Keratinocyte (primary cell): Measurements from ENCODE around the gene ZC3H4. TPM values are rescaled to one million over a fixed set of nuclear protein-coding genes. Genes with fewer than 3 reads are reported as not detected.

Experiments
- DNase-seq: peaks from one replicate; pipeline ENCODE4 v3.0.0-alpha.2; 2011; ENCODE audit warnings: low read depth, missing footprints, low spot score
- FAIRE-seq: peaks from 2 replicates; lab custom pipeline; 2011; peaks lifted over from hg19 to GRCh38; lab: Jason Lieb, UNC
- H2AFZ ChIP-seq: 2 replicates; pipeline ENCODE4 v1.6.0; 2012; ENCODE audit warnings: low read length, control low read depth, inconsistent platforms; ENCODE audit not compliant: control insufficient read depth
- H3K27ac ChIP-seq: 2 replicates; pipeline ENCODE4 v1.5.1; 2011; ENCODE audit warnings: low read length; ENCODE audit not compliant: control insufficient read depth, insufficient read depth
- H3K27me3 ChIP-seq: 3 replicates; pipeline ENCODE4 v1.6.0; 2011; ENCODE audit warnings: low read length; ENCODE audit not compliant: control insufficient read depth, insufficient read depth; ENCODE audit errors: extremely low read depth
- H3K36me3 ChIP-seq, 2 experiments: 2 replicates in 1 of 2; 3 replicates in 1 of 2; pipeline ENCODE4 v1.5.1; 2011; ENCODE audit warnings: low read length in 2 of 2, mild to moderate bottlenecking in 1 of 2; ENCODE audit not compliant: control insufficient read depth in 2 of 2, insufficient read depth in 2 of 2; ENCODE audit errors: extremely low read depth in 1 of 2
- H3K4me1 ChIP-seq: 3 replicates; pipeline ENCODE4 v1.5.1; 2011; ENCODE audit warnings: low read length; ENCODE audit not compliant: control insufficient read depth, insufficient read depth; ENCODE audit errors: extremely low read depth
- H3K4me2 ChIP-seq: 3 replicates; pipeline ENCODE4 v1.6.0; 2011; ENCODE audit warnings: low read depth, low read length; ENCODE audit not compliant: control insufficient read depth, insufficient read depth; ENCODE audit errors: extremely low read depth
- H3K4me3 ChIP-seq, 3 experiments: fragments of 200-600 bp in 1 of 3; sonication (generic) in 1 of 3; 2 replicates in 2 of 3; 3 replicates in 1 of 3; pipeline ENCODE4 v1.5.1; 2011 to 2016; ENCODE audit warnings: low read length in 3 of 3, mild to moderate bottlenecking in 3 of 3, control low read depth in 2 of 3, inconsistent platforms in 1 of 3, low read depth in 1 of 3, mixed read lengths in 1 of 3, mixed run types in 1 of 3, moderate library complexity in 1 of 3; ENCODE audit not compliant: control insufficient read depth in 2 of 3, insufficient read depth in 2 of 3; ENCODE audit errors: extremely low read depth in 1 of 3
- H3K79me2 ChIP-seq: 2 replicates; pipeline ENCODE4 v1.6.0; 2012; ENCODE audit warnings: low read length; ENCODE audit not compliant: control insufficient read depth, insufficient read depth
- H3K9ac ChIP-seq: 3 replicates; pipeline ENCODE4 v1.6.0; 2011; ENCODE audit warnings: low read length; ENCODE audit not compliant: control insufficient read depth, insufficient read depth; ENCODE audit errors: extremely low read depth
- H3K9me1 ChIP-seq: 3 replicates; pipeline ENCODE4 v1.6.0; 2011; ENCODE audit warnings: low read length; ENCODE audit not compliant: control insufficient read depth, insufficient read depth; ENCODE audit errors: extremely low read depth
- H3K9me3 ChIP-seq: 2 replicates; pipeline ENCODE4 v1.5.1; 2012; ENCODE audit warnings: low read depth, low read length; ENCODE audit not compliant: control insufficient read depth
- H4K20me1 ChIP-seq: 3 replicates; pipeline ENCODE4 v1.6.0; 2011; ENCODE audit warnings: low read length; ENCODE audit not compliant: control insufficient read depth, insufficient read depth; ENCODE audit errors: extremely low read depth
- EZH2 ChIP-seq: IDR thresholded peaks from one replicate; pipeline ENCODE4 v1.6.1; 2012; ENCODE audit warnings: inconsistent platforms, mild to moderate bottlenecking, low read length, moderate library complexity
- dilution Hi-C: fragments of 300-500 bp; cut with MboI; formaldehyde crosslinking; loops from one replicate; pipeline ENCODE4 v1.7.0; 2020; ENCODE audit warnings: low sequenced_read_pairs; ENCODE audit not compliant: extremely low pct_ligation_motif_present
- polyA plus RNA-seq, 5 experiments: library from polyadenylated mRNA; depleted of rRNA in 3 of 5; stranded (reverse) in 3 of 5; stranded (forward) in 1 of 5; unstranded in 1 of 5; fragments of >200 nt; gene quantifications; 1 replicate in 1 of 5; 2 replicates in 3 of 5; 3 replicates in 1 of 5; pipeline versions ENCODE4 v1.2.1 to v1.2.3, GENCODE V29; 2011 to 2012; ENCODE audit warnings: missing spikeins in 2 of 5, low read depth in 1 of 5, low replicate concordance in 1 of 5
- TF ChIP-seq, protein P1 (sequence below), 3 experiments: IDR thresholded peaks in 1 of 3; conservative IDR thresholded peaks in 1 of 3; optimal IDR thresholded peaks in 1 of 3; 2 replicates in 2 of 3; 3 replicates in 1 of 3; pipeline versions ENCODE3 to v1.5.1; 2011; ENCODE audit warnings: low read length in 3 of 3, mild to moderate bottlenecking in 3 of 3, moderate library complexity in 2 of 3, control low read depth in 1 of 3, inconsistent platforms in 1 of 3; ENCODE audit not compliant: insufficient read depth in 2 of 3; ENCODE audit errors: extremely low read depth in 1 of 3

The ZC3H4 gene
- polyA plus RNA-seq, 1 donor (not counting 4 experiments of a cell fraction or from before 2014, with no cell fraction given), result 5.6 TPM

GRCh38 chr19:47075179-47075810, 38.3 kb downstream of the ZC3H4 start:
- Histone ChIP-seq H3K27ac (no peak overlapping the region), H3K36me3 (peaks cover 37 to 48% of the 10 kb centered on the region in 2 experiments), H3K4me2 (no peak overlapping the region), H3K9me3 (no peaks in the 10 kb centered on the region), H3K4me1 (peaks cover 6% of the 10 kb centered on the region), H4K20me1 (no peaks in the 10 kb centered on the region), H3K79me2 (peaks cover 17% of the 10 kb centered on the region), H3K9me1 (no peaks in the 10 kb centered on the region), H3K27me3 (no peaks in the 10 kb centered on the region), H2AFZ (no peak overlapping the region), H3K9ac (no peak overlapping the region), H3K4me3 (no peak overlapping the region)
- dilution Hi-C loops, result no loop called here
- DNase-seq, result no peak
- no peak for FAIRE-seq
- no peak for TF ChIP-seq EZH2
- TF ChIP-seq, protein P1, sequence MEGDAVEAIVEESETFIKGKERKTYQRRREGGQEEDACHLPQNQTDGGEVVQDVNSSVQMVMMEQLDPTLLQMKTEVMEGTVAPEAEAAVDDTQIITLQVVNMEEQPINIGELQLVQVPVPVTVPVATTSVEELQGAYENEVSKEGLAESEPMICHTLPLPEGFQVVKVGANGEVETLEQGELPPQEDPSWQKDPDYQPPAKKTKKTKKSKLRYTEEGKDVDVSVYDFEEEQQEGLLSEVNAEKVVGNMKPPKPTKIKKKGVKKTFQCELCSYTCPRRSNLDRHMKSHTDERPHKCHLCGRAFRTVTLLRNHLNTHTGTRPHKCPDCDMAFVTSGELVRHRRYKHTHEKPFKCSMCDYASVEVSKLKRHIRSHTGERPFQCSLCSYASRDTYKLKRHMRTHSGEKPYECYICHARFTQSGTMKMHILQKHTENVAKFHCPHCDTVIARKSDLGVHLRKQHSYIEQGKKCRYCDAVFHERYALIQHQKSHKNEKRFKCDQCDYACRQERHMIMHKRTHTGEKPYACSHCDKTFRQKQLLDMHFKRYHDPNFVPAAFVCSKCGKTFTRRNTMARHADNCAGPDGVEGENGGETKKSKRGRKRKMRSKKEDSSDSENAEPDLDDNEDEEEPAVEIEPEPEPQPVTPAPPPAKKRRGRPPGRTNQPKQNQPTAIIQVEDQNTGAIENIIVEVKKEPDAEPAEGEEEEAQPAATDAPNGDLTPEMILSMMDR (optimal IDR thresholded peaks at IDR 0.05 in 1 of 3, IDR thresholded peaks at IDR 0.05 in 1 of 3, conservative IDR thresholded peaks at IDR 0.05 in 1 of 3; ENCODE audit: extremely low read depth in 1 of 3, insufficient read depth in 2 of 3, low read length in 3 of 3), result no peak

DNA sequence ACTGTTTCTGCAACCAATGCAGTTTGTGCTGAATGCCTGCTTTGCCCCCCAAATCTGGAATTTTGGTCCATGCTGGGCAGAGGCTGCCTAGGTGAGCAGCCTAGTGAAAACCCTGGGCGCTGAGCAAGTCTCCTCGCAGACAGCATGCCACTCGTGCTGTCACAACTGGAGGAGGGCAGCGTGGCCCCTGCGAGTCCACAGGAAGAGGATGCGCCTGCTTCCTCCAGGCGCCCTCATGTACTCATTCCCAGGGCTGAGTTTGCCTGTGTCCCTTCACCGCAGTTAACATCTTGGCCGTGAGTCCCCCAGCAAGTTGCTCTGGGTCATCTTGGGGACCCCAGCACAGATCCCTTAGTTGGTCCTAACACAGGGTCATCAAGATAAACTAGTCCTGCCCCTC, 39.0 kb downstream of the ZC3H4 start:
- Histone ChIP-seq H4K20me1 (no peaks in the 10 kb centered on the region), H2AFZ (no peak overlapping the region), H3K27ac (no peak overlapping the region), H3K4me3 (no peak overlapping the region), H3K27me3 (no peaks in the 10 kb centered on the region), H3K36me3 (peaks cover 44 to 45% of the 10 kb centered on the region in 2 experiments), H3K9me3 (no peaks in the 10 kb centered on the region), H3K9me1 (no peaks in the 10 kb centered on the region), H3K79me2 (peaks cover 19% of the 10 kb centered on the region), H3K4me2 (no peak overlapping the region), H3K4me1 (peaks cover 2% of the 10 kb centered on the region), H3K9ac (no peak overlapping the region)
- dilution Hi-C loops, result no loop called here
- FAIRE-seq (no peak), DNase-seq (no peak)
- TF ChIP-seq, protein P1 (optimal IDR thresholded peaks at IDR 0.05 in 1 of 3, IDR thresholded peaks at IDR 0.05 in 1 of 3, conservative IDR thresholded peaks at IDR 0.05 in 1 of 3; ENCODE audit: extremely low read depth in 1 of 3, insufficient read depth in 2 of 3, low read length in 3 of 3), result no peak
- no peak for TF ChIP-seq EZH2
